Activated CD4-positive, alpha-beta T cell treated with anti-CD3 and anti-CD28 coated beads, Interleukin-2, amount 50 U/mL, for 1 hour (primary cell): Measurements from ENCODE around the gene GSG1L.

Experiments used
- DNase-seq: peaks from one replicate; pipeline ENCODE4 v3.0.0-alpha.2; 2020

The GSG1L gene

DNA sequence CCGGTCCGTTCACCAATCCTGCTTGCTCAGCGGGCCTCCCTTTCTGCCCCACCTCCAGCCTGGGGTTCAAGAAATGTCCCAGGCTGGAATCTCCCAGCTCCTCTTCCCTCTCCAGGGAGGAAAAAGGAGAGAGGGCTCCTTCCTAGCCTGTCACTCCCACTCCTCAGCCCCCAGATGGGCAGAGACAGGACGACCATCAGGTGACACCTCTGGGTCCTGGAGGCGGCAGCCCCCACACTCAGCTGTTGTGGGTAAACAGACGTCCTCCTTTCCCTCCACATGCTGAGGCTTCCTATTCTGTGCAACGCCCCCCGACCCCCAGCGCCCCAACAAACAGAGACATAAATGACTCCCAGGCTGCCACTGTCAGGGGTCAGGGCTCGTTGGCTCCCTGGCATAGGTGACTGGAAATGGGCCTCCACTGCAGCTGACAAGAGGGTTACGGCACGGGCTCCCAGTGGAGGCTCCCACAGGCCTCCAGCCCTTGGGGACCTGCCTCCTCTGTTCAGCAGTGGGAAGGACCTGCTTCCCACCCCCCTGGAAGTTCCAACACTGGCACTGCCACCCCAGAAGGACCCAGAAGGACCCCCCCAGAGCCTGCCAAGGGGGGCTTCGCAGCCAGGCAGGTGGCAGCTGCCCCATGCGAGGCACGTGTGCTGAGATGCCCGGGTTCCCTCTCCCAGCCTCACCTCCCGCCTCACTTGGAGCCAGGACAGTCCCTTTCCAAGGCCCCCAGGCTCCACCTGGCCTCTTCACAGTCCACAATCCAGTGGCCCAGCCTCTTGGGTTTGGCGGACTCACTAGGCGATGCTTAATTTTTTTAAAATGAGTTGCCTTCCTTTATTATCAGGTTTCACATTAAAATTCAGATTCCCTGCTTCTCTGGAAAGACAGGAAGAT, 281.3 kb downstream of the GSG1L start:
- DNase-seq = no peak

DNA sequence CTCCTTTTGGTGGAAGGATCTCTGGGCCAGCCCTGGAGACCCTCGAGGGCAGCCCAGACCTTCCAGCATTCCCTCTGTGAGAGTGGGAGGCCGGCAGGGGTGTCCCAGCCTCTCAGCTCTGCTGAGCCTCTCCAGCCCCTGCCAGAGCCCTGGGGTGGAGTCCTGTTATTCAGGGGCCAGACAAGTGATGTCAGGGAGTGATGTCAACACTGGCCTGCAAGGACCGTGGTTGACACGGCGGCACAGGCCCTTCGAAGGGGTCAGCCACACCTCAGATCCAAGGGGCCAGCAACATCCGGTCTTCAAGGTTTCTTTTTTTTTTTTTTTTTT, 282.4 kb downstream of the GSG1L start:
- DNase-seq = no peak

DNA sequence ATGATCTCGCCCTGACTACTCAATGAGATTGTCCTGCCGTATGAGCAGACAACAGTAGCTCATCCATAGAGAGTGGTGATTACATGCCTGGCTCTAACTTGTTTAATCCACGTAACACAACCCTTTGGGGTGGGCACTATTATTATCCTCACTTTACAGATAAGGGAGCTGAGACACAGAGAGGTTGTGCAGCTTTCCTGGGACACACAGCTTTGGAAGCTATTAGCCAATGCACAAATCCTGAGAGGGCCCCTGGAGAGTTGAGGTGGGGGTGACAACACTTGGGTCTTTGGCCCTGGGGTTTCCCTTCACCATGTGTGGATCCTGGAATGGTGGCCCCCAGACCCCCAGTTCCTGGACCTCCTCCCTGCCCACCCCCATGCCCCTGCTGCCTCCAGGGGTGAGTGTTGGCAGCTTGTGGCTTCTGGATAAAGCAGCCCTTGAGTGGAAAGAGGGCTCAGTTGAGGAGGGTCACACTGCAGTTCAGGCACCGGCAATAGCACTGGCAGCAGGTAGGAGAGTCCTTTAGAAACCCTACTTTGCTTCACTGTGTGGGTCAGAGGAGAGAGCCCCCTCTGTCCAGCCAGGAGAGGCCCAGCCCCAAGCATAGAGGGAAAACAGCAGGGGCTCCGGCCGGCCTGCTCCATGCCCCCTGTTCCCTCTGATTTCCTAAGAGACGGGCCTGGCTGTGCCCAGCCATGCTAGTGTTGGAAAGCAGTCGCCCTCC, 282.9 kb downstream of the GSG1L start:
- DNase-seq = no peak

DNA sequence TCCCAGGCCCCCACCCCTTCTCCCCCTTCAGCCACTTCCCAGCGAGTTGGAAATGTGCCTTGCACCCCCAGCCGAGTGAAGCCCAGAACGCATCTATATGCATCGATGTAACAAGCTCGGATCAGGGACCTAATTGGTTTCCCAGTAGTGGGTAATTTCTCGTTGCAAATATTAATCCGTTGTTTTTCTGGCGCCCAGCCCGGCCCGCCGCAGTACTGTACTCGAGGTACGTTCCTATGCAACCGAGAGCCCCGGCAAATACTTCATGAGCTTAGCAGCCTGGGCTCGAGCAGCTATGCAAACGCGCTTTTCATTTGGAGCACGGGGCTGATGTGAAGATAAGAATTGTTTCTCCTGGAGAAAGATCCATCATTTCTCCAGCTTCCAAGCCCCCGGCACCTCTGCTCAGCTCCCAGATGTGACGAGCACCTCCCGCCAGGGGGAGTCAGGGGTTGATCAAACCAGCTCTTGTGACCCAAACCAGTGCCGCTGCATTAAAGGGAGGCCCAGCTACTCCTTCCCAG, 283.8 kb downstream of the GSG1L start:
- no peak for DNase-seq

GRCh38 chr16:27778926-27779570, 284.5 kb downstream of the GSG1L start:
- DNase-seq = no peak

- no peak for DNase-seq
Observed at GRCh38 chr16:27778171-27778925, 285.2 kb downstream of the GSG1L start.

DNA sequence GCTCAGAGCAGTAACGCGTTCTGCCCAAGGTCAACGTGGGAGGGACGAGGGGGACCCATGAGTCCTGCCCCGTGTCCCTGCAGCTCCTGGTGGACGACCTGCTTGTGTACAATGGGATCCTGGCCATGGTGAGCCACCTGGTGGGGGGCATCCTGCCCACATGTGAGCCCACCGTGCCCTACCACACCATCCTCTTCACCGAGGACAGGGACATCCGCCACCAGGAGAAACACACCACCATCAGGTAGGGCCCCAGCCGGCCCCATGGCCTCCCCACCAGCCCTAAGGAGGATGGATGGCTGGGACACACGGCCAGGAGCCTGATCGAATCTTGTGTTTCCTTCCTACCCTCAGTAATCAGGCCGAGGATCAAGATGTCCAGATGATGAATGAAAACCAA, 286.0 kb downstream of the GSG1L start:
- no peak for DNase-seq

GRCh38 chr16:27776556-27777225, 286.8 kb downstream of the GSG1L start:
- no peak for DNase-seq

- DNase-seq = no peak
Observed at GRCh38 chr16:27775254-27775653, 288.3 kb downstream of the GSG1L start.

DNA sequence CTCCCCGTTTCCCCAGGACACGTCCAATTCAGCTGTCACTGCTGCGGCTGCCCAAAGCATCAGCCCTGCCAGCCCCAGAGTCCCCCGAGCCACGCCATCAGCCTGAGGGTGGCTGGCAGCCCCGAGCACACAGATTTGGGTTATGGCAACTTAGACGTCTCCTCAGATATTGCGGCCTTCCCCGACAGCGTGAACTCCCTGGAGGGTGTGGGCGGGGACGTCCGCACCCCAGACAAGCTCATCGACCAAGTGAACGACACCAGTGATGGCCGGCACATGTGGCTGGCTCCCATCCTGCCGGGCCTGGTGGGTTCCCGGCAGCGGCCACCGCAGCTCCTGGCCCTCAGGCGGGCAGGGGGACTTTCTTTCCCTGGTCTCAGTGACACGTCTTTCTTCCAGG, 288.7 kb downstream of the GSG1L start:
- no peak for DNase-seq

- no peak for DNase-seq
Observed at GRCh38 chr16:27773344-27773743, 290.2 kb downstream of the GSG1L start.

DNA sequence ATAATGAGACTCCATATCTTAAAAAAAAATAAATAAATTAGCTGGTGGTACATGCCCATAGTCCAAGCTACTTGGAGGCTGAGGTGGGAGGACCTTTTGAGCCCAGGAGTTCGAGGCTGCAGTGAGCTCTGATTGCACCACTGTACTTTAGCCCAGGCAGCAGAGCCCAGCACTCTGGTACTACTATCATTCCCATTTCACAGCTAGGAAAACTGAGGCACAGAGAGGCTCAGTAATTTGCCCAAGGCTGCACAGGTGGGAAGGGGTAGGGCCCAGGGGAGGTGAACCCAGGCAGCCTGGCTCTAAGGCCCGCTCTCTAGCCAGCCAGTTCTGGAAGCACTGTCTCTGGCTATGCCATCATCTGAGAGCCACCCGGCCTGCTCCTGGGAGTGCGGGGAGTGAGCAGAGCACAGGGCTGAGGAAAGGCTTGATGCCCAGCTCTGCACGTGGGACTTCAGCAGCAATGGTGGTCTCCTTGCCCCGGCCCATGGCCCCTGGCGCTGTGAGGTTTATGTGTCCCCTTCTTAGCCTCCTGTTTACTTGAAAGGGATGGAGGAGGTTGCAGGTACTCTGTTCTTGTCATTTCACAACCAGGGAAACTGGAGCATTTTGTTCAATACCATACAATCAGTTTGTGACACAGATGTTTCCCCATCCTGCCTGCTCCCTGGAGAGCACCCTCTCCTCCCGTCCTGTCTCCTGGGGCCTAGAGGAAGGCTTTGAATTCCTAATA, 291.3 kb downstream of the GSG1L start:
- no peak for DNase-seq

DNA sequence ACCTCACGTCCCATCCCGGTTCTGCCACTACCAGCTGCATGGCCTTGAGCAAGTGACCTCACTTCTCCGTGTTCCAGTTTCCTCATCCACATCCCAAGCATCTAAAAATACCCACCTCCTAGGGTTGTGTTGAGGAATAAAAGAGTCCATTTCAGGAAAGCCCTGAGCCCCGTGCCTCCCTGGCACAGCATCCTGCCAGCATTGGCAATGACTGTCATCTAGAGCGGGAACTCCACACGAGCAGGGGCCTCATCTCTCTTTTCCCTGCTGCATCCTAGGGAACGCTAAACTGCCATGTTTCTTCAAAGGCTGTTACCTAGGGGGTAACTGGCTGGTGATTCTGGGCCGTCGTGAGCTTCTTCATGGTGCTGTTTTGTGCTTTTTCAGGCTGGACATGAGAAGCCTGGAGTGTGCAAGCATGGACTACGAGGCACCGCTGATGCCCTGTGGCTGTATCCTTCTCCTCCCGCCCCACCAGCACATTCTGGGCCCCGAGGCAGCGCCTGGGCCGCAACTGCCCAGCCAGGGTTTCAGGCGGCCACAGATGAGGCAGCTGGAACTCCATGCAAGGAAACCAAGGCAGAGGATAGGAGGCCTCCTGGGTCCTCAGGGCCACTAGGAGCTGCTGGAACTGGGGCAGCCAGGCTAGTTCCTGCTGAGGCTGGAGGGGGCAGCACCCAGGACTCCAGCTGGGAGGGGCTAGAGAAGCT, 292.2 kb downstream of the GSG1L start:
- DNase-seq = no peak

- DNase-seq = no peak
Observed at GRCh38 chr16:27770271-27771196, 293.0 kb downstream of the GSG1L start.

GRCh38 chr16:27769561-27770255, 293.8 kb downstream of the GSG1L start:
- no peak for DNase-seq

DNA sequence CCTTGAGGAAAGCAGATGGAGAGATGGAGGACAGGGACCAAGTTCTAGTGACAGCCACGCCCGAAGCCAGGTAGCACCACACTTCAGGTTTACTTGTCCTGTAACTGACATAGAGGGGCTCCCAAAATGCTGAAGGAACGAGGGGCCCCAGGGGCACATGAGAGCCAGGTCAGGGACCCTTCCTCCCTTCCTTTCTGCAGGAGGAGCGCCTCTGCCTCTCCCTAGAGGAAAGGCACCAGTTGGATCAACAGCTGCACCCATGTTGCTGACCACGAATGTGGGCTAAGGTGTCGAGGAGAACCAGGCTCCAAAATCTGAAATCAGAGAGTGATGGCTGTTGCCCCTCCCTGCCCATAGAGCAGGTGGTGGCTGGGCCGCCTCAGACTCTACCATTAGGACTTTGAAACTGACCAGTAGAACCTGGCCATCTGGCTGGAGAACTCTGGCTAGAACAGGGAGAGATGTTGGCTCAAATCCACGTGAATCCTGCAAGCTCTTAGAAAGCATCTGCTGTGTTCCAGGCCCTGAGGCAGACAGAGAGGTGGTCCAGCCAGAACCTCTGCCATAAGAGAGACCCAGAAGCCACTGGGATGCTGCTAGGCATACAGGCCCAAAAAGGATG, 294.8 kb downstream of the GSG1L start:
- DNase-seq = no peak

GRCh38 chr16:27767971-27768591, 295.4 kb downstream of the GSG1L start:
- DNase-seq = no peak

DNA sequence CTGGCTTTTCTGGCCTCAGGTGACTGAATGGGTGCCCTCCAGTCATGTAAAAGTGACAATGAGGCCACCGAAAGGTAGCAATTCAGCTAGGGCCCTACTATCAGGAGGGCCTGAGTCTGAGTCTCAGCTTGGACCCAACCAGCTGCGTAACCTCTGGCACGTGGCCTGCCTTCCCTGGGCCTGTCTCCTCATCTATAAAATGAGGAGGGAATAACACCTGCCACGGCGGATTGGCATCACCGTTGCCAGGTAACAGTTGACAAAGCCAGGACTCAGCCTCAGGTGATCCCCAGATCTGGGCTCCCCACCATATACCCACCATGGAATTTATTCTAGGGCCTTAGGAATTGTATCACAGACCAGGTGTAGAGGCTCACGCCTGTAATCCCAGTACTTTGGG, 296.4 kb downstream of the GSG1L start:
- DNase-seq = no peak
